Body of pancreas (tissue), 4 donors: Measurements from ENCODE around the gene FREY1.
A peak's percentile ranks its signal among the peaks of the same experiment; 100 is the strongest.

Experiments
- POLR2A ChIP-seq, 3 donors: fragments of 450-650 bp; IDR thresholded peaks; one replicate each; pipeline ENCODE4 v1.6.1; 2016; ENCODE audit warnings: antibody characterized with exemption in 3 of 3, mild to moderate bottlenecking in 2 of 3
- TF ChIP-seq, protein P1 (sequence below), 7 experiments: fragments of 450-650 bp in 4 of 7; fragments of 200-600 bp in 3 of 7; sonication (generic) in 3 of 7; IDR thresholded peaks; one replicate each; pipeline ENCODE4 v1.5.1; 2016 to 2019; ENCODE audit warnings: antibody characterized with exemption in 7 of 7

DNA sequence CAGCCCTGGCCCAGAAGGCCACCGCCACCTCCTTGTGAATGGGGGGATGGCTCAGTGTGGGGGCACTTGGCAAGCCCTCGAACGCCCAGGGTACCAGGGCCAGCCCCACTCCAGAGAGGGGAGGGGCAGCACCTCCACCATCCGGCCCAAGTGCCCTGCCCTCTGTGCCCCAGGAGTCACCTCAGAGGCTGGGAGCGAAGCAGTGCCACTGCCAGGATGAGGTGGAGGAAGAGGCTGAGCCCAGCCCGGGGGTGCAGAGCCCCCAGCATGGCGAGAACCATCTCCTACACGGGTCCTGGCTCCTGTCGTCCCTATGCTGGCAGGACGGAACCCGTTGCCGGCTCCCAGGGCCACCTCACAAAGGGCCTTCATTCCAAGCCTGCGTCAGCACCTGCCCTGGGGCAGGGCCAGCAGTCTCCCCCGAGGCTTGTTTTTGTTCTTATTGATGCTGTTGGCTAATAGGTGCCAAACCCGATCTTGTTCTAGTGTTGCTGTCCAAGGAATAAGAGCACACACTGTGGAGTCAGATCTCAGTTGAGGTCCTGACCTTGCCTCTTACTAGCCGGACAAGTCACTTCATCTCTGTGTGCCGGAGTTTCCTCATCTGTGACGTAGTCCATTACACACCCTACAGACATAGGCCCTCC is at the start of gene FREY1:
- TF ChIP-seq, protein P1, sequence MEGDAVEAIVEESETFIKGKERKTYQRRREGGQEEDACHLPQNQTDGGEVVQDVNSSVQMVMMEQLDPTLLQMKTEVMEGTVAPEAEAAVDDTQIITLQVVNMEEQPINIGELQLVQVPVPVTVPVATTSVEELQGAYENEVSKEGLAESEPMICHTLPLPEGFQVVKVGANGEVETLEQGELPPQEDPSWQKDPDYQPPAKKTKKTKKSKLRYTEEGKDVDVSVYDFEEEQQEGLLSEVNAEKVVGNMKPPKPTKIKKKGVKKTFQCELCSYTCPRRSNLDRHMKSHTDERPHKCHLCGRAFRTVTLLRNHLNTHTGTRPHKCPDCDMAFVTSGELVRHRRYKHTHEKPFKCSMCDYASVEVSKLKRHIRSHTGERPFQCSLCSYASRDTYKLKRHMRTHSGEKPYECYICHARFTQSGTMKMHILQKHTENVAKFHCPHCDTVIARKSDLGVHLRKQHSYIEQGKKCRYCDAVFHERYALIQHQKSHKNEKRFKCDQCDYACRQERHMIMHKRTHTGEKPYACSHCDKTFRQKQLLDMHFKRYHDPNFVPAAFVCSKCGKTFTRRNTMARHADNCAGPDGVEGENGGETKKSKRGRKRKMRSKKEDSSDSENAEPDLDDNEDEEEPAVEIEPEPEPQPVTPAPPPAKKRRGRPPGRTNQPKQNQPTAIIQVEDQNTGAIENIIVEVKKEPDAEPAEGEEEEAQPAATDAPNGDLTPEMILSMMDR (IDR thresholded peaks at IDR 0.05): no peak
- TF ChIP-seq POLR2A (IDR thresholded peaks at IDR 0.05): peak in 1 of 3 donors; percentile 8
